ENCODE data around the gene UBASH3B.

Gene UBASH3B

GRCh38 chr11:122703541-122704272, 48.2 kb downstream of the UBASH3B start:
- in situ Hi-C loops (cut with HindIII; ENCODE audit: low sequenced_read_pairs), result no loop called here

GRCh38 chr11:122705396-122705795, 49.9 kb downstream of the UBASH3B start:
- in situ Hi-C loops (cut with HindIII; ENCODE audit: low sequenced_read_pairs), result no loop called here

GRCh38 chr11:122706291-122707088, 51.0 kb downstream of the UBASH3B start:
- in situ Hi-C loops (cut with HindIII; ENCODE audit: low sequenced_read_pairs), result no loop called here

- in situ Hi-C loops (cut with HindIII; ENCODE audit: low sequenced_read_pairs), result no loop called here
Observed at GRCh38 chr11:122707111-122707510, 51.6 kb downstream of the UBASH3B start.

- in situ Hi-C loops (cut with HindIII; ENCODE audit: low sequenced_read_pairs), result no loop called here
Observed at GRCh38 chr11:122707901-122708300, 52.4 kb downstream of the UBASH3B start.

- in situ Hi-C loops (cut with HindIII; ENCODE audit: low sequenced_read_pairs), result no loop called here
Observed at GRCh38 chr11:122709039-122709760, 53.7 kb downstream of the UBASH3B start.

- in situ Hi-C loops (cut with HindIII; ENCODE audit: low sequenced_read_pairs), result no loop called here
Observed at GRCh38 chr11:122711362-122711761, 55.8 kb downstream of the UBASH3B start.

GRCh38 chr11:122711831-122712381, 56.4 kb downstream of the UBASH3B start:
- in situ Hi-C loops (cut with HindIII; ENCODE audit: low sequenced_read_pairs), result no loop called here

GRCh38 chr11:122714004-122714403, 58.5 kb downstream of the UBASH3B start:
- in situ Hi-C loops (cut with HindIII; ENCODE audit: low sequenced_read_pairs), result no loop called here

GRCh38 chr11:122714484-122714883, 59.0 kb downstream of the UBASH3B start:
- in situ Hi-C loops (cut with HindIII; ENCODE audit: low sequenced_read_pairs), result no loop called here

- in situ Hi-C loops (cut with HindIII; ENCODE audit: low sequenced_read_pairs), result loop anchor here (5.0 kb wide), 1 partner anchor 48 kb away; no protein-coding TSS in a partner anchor
Observed at GRCh38 chr11:122715548-122716440, 60.3 kb downstream of the UBASH3B start.

- in situ Hi-C loops (cut with HindIII; ENCODE audit: low sequenced_read_pairs), result loop anchor here (5.0 kb wide), 1 partner anchor 50 kb away; no protein-coding TSS in a partner anchor
Observed at GRCh38 chr11:122717264-122717867, 61.8 kb downstream of the UBASH3B start.

GRCh38 chr11:122720107-122720881, 64.8 kb downstream of the UBASH3B start:
- in situ Hi-C loops (cut with HindIII; ENCODE audit: low sequenced_read_pairs), result no loop called here

- in situ Hi-C loops (cut with HindIII; ENCODE audit: low sequenced_read_pairs), result no loop called here
Observed at GRCh38 chr11:122721201-122721963, 65.9 kb downstream of the UBASH3B start.

GRCh38 chr11:122721964-122722266, 66.4 kb downstream of the UBASH3B start:
- in situ Hi-C loops (cut with HindIII; ENCODE audit: low sequenced_read_pairs), result no loop called here

GRCh38 chr11:122723106-122723505, 67.6 kb downstream of the UBASH3B start:
- in situ Hi-C loops (cut with HindIII; ENCODE audit: low sequenced_read_pairs), result no loop called here

- in situ Hi-C loops (cut with HindIII; ENCODE audit: low sequenced_read_pairs), result no loop called here
Observed at GRCh38 chr11:122723576-122723975, 68.1 kb downstream of the UBASH3B start.

GRCh38 chr11:122724520-122724919, 69.0 kb downstream of the UBASH3B start:
- in situ Hi-C loops (cut with HindIII; ENCODE audit: low sequenced_read_pairs), result no loop called here

All from DLD1 (cell line).